WERI-Rb-1 (cell line): Measurements from ENCODE around the gene SHISA6.
A peak's percentile ranks its signal among the peaks of the same experiment; 100 is the strongest.

Source experiments
- DNase-seq: peaks from one replicate; pipeline ENCODE4 v3.0.0-alpha.2; 2020
- H3K27ac ChIP-seq: fragments of 250-450 bp; sonication (Bioruptor Pico); 2 replicates; pipeline ENCODE4 v1.5.1; 2020; ENCODE audit warnings: mild to moderate bottlenecking, moderate library complexity
- H3K27me3 ChIP-seq: fragments of 250-450 bp; sonication (Bioruptor Pico); 2 replicates; pipeline ENCODE4 v1.5.1; 2021; ENCODE audit warnings: mild to moderate bottlenecking, low read depth, moderate library complexity; ENCODE audit not compliant: insufficient read depth, severe bottlenecking
- H3K36me3 ChIP-seq: fragments of 250-450 bp; sonication (Bioruptor Pico); 2 replicates; pipeline ENCODE4 v1.5.1; 2020; ENCODE audit warnings: mild to moderate bottlenecking, moderate library complexity
- H3K4me3 ChIP-seq: 2 replicates; pipeline ENCODE4 v1.5.1; 2011; ENCODE audit warnings: low read depth, mild to moderate bottlenecking, control low read depth, low read length
- H3K9me3 ChIP-seq: fragments of 250-450 bp; sonication (Bioruptor Pico); 2 replicates; pipeline ENCODE4 v1.5.1; 2021; ENCODE audit warnings: mild to moderate bottlenecking, moderate library complexity; ENCODE audit not compliant: severe bottlenecking
- CTCF ChIP-seq: IDR thresholded peaks from 2 replicates; pipeline ENCODE4 v1.5.1; 2011; ENCODE audit warnings: low read depth, mild to moderate bottlenecking, control low read depth, inconsistent platforms, low read length

The SHISA6 gene

GRCh38 chr17:11601661-11602060 is 360.6 kb downstream of the SHISA6 start:
- DNase-seq, result peak; percentile 73
- Histone ChIP-seq H3K4me3 (no peak overlapping the region), H3K9me3 (no peaks in the 10 kb centered on the region), H3K27ac (no peak overlapping the region), H3K27me3 (no peaks in the 10 kb centered on the region), H3K36me3 (no peaks in the 10 kb centered on the region)
- no peak for TF ChIP-seq CTCF

DNA sequence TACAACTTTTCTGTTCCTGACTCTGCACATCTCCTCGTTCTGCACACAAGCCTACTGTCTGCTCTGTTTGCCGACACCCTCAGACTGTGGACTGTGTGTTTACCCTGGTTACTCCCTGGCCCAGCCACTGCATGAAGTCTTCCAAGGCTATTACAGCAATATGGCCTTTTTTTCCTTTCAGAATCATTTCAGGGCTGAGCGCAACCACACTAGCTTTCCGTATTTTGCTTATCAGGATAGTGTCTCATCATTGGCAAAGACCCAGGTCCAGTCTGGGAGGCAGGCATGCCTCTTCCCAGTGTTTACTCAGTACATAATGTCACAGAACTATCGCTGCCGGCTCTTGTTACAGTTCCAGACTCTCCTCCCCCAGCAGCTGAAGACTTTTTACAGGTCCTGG is 367.4 kb downstream of the SHISA6 start:
- DNase-seq, result no peak
- Histone ChIP-seq H3K27ac (no peak overlapping the region), H3K4me3 (no peak overlapping the region), H3K9me3 (no peaks in the 10 kb centered on the region), H3K36me3 (no peaks in the 10 kb centered on the region), H3K27me3 (no peaks in the 10 kb centered on the region)
- no peak for TF ChIP-seq CTCF

DNA sequence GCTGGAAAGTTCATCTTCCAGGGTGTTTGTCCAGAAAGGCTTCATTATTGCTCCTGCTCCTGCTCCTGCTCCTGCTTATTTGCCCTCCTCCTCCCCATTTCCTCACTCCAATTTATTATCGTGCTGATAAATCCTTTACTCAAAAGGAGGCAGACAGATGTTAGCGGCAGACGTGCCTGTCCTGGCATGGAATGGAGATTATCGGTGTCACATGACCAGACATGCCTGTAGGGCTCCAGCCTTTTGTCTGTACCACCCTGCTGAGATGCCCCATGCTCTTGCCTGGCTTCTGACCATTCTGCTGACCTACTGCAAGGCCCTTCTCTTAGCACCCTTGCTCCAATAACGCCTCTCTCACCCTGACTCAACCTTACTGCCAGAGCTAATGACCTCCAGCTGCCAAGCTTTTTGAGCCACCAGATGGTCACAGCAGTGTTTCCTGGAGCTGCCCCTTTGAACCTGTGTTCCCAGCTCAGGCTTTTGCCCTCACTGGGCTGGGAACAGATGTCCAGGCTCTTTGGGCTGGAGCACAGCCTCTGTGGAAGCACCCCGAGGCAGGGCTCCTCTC is 370.1 kb downstream of the SHISA6 start:
- TF ChIP-seq CTCF, result no peak
- H3K27ac ChIP-seq, result peak overlapping the region; percentile 53
- no peaks in the 10 kb centered on the region for H3K27me3 ChIP-seq
- peak; percentile 83 for DNase-seq
- no peaks in the 10 kb centered on the region for H3K9me3 ChIP-seq
- no peaks in the 10 kb centered on the region for H3K36me3 ChIP-seq
- H3K4me3 ChIP-seq, result no peak overlapping the region

GRCh38 chr17:11612956-11613355 is 371.9 kb downstream of the SHISA6 start:
- DNase-seq, result no peak
- no peak overlapping the region for H3K27ac ChIP-seq
- no peaks in the 10 kb centered on the region for H3K9me3 ChIP-seq
- no peak for TF ChIP-seq CTCF
- no peaks in the 10 kb centered on the region for H3K27me3 ChIP-seq
- no peak overlapping the region for H3K4me3 ChIP-seq
- H3K36me3 ChIP-seq, result no peaks in the 10 kb centered on the region
